ENCODE measurements around the gene FAM222A.

The FAM222A gene

DNA sequence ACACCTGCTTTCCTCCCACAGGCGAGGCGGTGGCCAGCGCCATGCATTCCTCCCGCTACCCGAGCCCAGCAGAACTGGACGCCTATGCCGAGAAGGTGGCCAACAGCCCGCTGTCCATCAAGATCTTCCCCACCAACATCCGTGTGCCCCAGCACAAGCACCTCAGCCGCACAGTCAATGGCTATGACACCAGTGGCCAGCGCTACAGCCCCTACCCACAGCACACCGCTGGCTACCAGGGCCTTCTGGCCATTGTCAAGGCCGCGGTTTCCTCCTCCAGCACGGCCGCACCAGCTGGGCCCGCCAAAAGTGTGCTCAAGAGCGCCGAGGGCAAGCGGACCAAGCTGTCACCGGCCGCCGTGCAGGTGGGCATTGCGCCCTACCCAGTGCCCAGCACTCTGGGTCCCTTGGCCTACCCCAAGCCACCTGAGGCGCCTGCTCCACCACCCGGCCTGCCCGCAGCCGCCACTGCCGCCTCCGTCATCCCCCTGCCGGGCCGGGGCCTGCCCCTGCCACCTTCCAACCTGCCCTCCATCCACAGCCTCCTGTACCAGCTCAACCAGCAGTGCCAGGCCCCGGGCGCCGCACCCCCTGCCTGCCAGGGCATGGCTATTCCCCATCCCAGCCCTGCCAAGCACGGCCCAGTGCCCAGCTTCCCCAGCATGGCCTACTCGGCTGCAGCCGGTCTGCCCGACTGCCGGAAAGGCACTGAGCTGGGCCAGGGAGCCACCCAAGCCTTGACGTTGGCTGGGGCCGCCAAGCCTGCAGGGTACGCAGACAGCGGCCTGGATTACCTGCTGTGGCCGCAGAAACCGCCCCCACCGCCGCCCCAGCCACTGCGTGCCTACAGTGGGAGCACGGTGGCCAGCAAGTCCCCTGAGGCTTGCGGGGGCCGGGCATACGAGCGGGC lies 54.6 kb downstream of the FAM222A start:
- Histone ChIP-seq H3K4me3 (replicated peaks; ENCODE audit: insufficient read depth, low read length) (no peak overlapping the region), H3K27ac (replicated peaks) (no peak overlapping the region), H3K27me3 (ENCODE audit: insufficient read depth, poor library complexity, severe bottlenecking) (no peaks in the 10 kb centered on the region)
- TF ChIP-seq SPI1 (IDR thresholded peaks at IDR 0.05; ENCODE audit: borderline replicate concordance, low read depth) = no peak
- TF ChIP-seq GABPA (IDR thresholded peaks at IDR 0.05; ENCODE audit: low read depth) = no peak
- TF ChIP-seq, protein P1, sequence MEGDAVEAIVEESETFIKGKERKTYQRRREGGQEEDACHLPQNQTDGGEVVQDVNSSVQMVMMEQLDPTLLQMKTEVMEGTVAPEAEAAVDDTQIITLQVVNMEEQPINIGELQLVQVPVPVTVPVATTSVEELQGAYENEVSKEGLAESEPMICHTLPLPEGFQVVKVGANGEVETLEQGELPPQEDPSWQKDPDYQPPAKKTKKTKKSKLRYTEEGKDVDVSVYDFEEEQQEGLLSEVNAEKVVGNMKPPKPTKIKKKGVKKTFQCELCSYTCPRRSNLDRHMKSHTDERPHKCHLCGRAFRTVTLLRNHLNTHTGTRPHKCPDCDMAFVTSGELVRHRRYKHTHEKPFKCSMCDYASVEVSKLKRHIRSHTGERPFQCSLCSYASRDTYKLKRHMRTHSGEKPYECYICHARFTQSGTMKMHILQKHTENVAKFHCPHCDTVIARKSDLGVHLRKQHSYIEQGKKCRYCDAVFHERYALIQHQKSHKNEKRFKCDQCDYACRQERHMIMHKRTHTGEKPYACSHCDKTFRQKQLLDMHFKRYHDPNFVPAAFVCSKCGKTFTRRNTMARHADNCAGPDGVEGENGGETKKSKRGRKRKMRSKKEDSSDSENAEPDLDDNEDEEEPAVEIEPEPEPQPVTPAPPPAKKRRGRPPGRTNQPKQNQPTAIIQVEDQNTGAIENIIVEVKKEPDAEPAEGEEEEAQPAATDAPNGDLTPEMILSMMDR (IDR thresholded peaks at IDR 0.05; ENCODE audit: insufficient read depth, low read length) = no peak
- TF ChIP-seq, protein P2, sequence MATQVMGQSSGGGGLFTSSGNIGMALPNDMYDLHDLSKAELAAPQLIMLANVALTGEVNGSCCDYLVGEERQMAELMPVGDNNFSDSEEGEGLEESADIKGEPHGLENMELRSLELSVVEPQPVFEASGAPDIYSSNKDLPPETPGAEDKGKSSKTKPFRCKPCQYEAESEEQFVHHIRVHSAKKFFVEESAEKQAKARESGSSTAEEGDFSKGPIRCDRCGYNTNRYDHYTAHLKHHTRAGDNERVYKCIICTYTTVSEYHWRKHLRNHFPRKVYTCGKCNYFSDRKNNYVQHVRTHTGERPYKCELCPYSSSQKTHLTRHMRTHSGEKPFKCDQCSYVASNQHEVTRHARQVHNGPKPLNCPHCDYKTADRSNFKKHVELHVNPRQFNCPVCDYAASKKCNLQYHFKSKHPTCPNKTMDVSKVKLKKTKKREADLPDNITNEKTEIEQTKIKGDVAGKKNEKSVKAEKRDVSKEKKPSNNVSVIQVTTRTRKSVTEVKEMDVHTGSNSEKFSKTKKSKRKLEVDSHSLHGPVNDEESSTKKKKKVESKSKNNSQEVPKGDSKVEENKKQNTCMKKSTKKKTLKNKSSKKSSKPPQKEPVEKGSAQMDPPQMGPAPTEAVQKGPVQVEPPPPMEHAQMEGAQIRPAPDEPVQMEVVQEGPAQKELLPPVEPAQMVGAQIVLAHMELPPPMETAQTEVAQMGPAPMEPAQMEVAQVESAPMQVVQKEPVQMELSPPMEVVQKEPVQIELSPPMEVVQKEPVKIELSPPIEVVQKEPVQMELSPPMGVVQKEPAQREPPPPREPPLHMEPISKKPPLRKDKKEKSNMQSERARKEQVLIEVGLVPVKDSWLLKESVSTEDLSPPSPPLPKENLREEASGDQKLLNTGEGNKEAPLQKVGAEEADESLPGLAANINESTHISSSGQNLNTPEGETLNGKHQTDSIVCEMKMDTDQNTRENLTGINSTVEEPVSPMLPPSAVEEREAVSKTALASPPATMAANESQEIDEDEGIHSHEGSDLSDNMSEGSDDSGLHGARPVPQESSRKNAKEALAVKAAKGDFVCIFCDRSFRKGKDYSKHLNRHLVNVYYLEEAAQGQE (IDR thresholded peaks at IDR 0.05; ENCODE audit: insufficient replicate concordance, low read depth) = no peak
- TF ChIP-seq POLR2AphosphoS5 (IDR thresholded peaks at IDR 0.05; ENCODE audit: low read depth) = no peak
- DNase-seq (ENCODE audit: low read depth in 1 of 2, low spot score in 1 of 2) = no peak

- Histone ChIP-seq H3K27ac (replicated peaks) (no peak overlapping the region), H3K4me3 (replicated peaks; ENCODE audit: insufficient read depth, low read length) (no peak overlapping the region)
- TF ChIP-seq, protein P2 (IDR thresholded peaks at IDR 0.05; ENCODE audit: insufficient replicate concordance, low read depth) = no peak
- no peak for TF ChIP-seq GABPA (IDR thresholded peaks at IDR 0.05; ENCODE audit: low read depth)
- no peak for TF ChIP-seq SPI1 (IDR thresholded peaks at IDR 0.05; ENCODE audit: borderline replicate concordance, low read depth)
- TF ChIP-seq, protein P1 (IDR thresholded peaks at IDR 0.05; ENCODE audit: insufficient read depth, low read length) = no peak
- no peak for TF ChIP-seq POLR2AphosphoS5 (IDR thresholded peaks at IDR 0.05; ENCODE audit: low read depth)
Measured at GRCh38 chr12:109768901-109769670, 55.5 kb downstream of the FAM222A start.

DNA sequence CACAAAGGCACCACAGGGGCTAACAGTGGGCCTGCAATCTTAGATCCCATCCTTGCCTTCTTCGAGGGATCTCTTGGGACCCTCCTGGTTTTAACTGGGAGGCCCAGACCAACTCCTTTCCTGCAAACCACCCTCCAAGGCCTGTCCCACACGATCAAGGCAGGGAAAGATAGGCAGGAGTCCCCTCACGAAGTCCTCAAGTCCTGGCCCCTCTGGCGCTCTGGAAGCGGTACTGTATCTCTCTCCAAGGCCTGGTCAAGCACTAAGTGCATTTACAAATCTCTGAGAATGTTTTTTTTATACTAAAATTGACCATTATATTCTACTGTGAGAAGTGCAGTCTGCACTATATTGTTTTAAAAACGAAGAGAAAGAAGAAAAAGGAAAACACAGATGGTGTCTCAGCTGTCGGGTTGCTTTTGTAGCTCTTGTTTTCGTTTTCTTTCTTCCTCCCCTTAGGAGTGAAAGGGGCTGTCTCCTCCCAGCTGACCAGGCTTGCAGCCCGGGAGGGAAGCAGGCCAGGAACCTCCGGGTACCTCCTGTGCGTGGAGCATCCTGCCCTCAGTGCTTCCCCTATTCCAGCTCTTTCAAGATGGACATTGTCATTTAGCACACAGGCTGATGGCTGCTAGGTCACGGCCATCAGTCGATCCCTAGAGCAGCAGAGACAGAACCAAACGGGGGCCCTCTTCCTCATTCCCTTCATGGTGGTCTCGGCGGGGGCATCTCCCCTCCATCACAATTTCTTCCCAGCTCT lies 56.7 kb downstream of the FAM222A start:
- Histone ChIP-seq H3K4me3 (replicated peaks; ENCODE audit: insufficient read depth, low read length) (no peak overlapping the region), H3K27me3 (ENCODE audit: insufficient read depth, poor library complexity, severe bottlenecking) (no peaks in the 10 kb centered on the region), H3K27ac (replicated peaks) (no peak overlapping the region)
- DNase-seq (ENCODE audit: low read depth in 1 of 2, low spot score in 1 of 2) = no peak
- TF ChIP-seq POLR2AphosphoS5 (IDR thresholded peaks at IDR 0.05; ENCODE audit: low read depth) (no peak), SPI1 (IDR thresholded peaks at IDR 0.05; ENCODE audit: borderline replicate concordance, low read depth) (no peak), GABPA (IDR thresholded peaks at IDR 0.05; ENCODE audit: low read depth) (no peak)
- TF ChIP-seq, protein P1 (IDR thresholded peaks at IDR 0.05; ENCODE audit: insufficient read depth, low read length) = no peak

More at GRCh38 chr12:109768901-109769670, 55.5 kb downstream of the FAM222A start:
- DNase-seq (ENCODE audit: low read depth in 1 of 2, low spot score in 1 of 2) = no peak
- no peaks in the 10 kb centered on the region for H3K27me3 ChIP-seq (ENCODE audit: insufficient read depth, poor library complexity, severe bottlenecking)
